ENCODE data around the gene FAM20C. TPM values are rescaled to one million over a fixed set of nuclear protein-coding genes. Genes with fewer than 3 reads are reported as not detected.

The FAM20C gene
- total RNA-seq, 4 donors from 2014 or later: 41.9 to 87.5 (median 73.6) TPM

DNA sequence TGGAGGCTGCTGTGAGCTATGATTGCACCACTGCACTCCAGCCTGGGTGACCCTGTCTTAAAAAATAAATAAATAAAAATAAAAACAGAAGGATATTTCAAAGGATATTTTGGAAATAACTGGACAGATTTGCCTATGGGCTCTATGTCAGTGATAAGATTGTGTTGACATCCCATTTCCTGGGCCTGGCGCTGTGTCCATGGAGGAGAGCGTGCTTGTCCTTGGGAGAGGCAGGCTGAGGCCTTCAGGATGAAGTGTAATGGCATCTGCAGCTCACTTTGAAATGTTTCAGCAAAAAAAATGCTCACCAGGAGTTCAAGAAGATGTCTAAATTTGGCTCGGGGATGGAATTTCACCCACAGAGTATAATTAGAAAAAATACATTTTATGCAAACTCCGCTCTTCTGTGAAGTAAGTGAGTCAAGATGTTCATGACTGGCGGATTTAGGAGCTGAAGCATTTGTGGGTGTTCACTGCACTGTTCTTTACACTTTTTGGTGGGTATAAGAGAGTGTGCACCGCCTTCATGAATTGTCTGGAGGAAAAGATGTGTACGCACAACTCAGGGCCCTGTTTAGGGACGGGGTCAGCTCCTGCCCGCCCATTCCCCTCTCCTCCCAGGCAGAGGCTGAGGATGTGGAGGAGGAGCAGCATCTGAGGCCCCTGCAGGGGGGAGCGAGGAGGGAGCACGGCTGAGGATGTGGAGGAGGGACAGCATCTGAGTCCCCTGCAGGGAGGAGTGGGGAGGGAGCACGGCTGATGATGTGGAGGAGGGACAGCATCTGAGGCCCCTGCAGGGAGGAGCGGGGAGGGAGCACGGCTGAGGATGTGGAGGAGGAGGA is 79.1 kb downstream of the FAM20C start:
- no peak for ATAC-seq
- H3K4me1 ChIP-seq: no peaks in the 10 kb centered on the region
- H3K27me3 ChIP-seq: peaks cover 36% of the 10 kb centered on the region
- H3K27ac ChIP-seq: no peak overlapping the region
- 82 to 88% methylated on average over 8 to 12 of the region's 14 CpGs for WGBS, 2 donors (ENCODE audit: low coverage in 1 of 2)
- no peak for TF ChIP-seq EP300 (IDR thresholded peaks at IDR 0.05)
- no peak for TF ChIP-seq POLR2A (IDR thresholded peaks at IDR 0.05)
- no peak for TF ChIP-seq POLR2AphosphoS5 (IDR thresholded peaks at IDR 0.05)
- TF ChIP-seq CTCF (IDR thresholded peaks at IDR 0.05): no peak
- H3K36me3 ChIP-seq: no peaks in the 10 kb centered on the region
- no peak overlapping the region for H3K4me3 ChIP-seq
- H3K9me3 ChIP-seq: peaks cover 0 to 20% (median 0%) of the 10 kb centered on the region in 3 donors

GRCh38 chr7:272108-272615 is 79.8 kb downstream of the FAM20C start:
- Histone ChIP-seq H3K27me3 (peaks cover 39% of the 10 kb centered on the region), H3K27ac (no peak overlapping the region), H3K36me3 (no peaks in the 10 kb centered on the region), H3K4me3 (no peak overlapping the region), H3K4me1 (no peaks in the 10 kb centered on the region), H3K9me3 (peaks cover 0 to 20% (median 0%) of the 10 kb centered on the region in 3 donors)
- WGBS, 2 donors (ENCODE audit: low coverage in 1 of 2): 80 to 85% methylated on average over 8 to 12 of the region's 18 CpGs
- no peak for ATAC-seq
- TF ChIP-seq POLR2A (IDR thresholded peaks at IDR 0.05) (no peak), CTCF (IDR thresholded peaks at IDR 0.05) (no peak), POLR2AphosphoS5 (IDR thresholded peaks at IDR 0.05) (no peak), EP300 (IDR thresholded peaks at IDR 0.05) (no peak)

GRCh38 chr7:272631-273030 is 80.3 kb downstream of the FAM20C start:
- Histone ChIP-seq H3K27me3 (peaks cover 39% of the 10 kb centered on the region), H3K27ac (no peak overlapping the region), H3K4me3 (no peak overlapping the region), H3K4me1 (no peaks in the 10 kb centered on the region), H3K9me3 (peaks cover 0 to 20% (median 0%) of the 10 kb centered on the region in 3 donors), H3K36me3 (no peaks in the 10 kb centered on the region)
- WGBS, 2 donors (ENCODE audit: low coverage in 1 of 2): 67 to 81% methylated on average over 7 to 11 of the region's 14 CpGs
- TF ChIP-seq POLR2AphosphoS5 (IDR thresholded peaks at IDR 0.05): no peak
- TF ChIP-seq POLR2A (IDR thresholded peaks at IDR 0.05): no peak
- TF ChIP-seq CTCF (IDR thresholded peaks at IDR 0.05): no peak
- TF ChIP-seq EP300 (IDR thresholded peaks at IDR 0.05): no peak
- no peak for ATAC-seq

GRCh38 chr7:273327-273726 is 81.0 kb downstream of the FAM20C start:
- Histone ChIP-seq H3K36me3 (no peaks in the 10 kb centered on the region), H3K27ac (no peak overlapping the region), H3K4me1 (no peaks in the 10 kb centered on the region), H3K4me3 (no peak overlapping the region), H3K27me3 (peaks cover 39% of the 10 kb centered on the region), H3K9me3 (peaks cover 0 to 20% (median 0%) of the 10 kb centered on the region in 3 donors)
- WGBS, 2 donors (ENCODE audit: low coverage in 1 of 2): 91 to 94% methylated on average over 7 of the region's 7 CpGs
- no peak for ATAC-seq
- TF ChIP-seq POLR2AphosphoS5 (IDR thresholded peaks at IDR 0.05): no peak

- H3K9me3 ChIP-seq: peaks cover 0 to 20% (median 0%) of the 10 kb centered on the region in 3 donors
- no peak for TF ChIP-seq POLR2AphosphoS5 (IDR thresholded peaks at IDR 0.05)
- no peak for TF ChIP-seq EP300 (IDR thresholded peaks at IDR 0.05)
- peaks cover 33% of the 10 kb centered on the region for H3K27me3 ChIP-seq
- H3K36me3 ChIP-seq: no peaks in the 10 kb centered on the region
- ATAC-seq: no peak
- H3K4me3 ChIP-seq: no peak overlapping the region
- H3K27ac ChIP-seq: no peak overlapping the region
- H3K4me1 ChIP-seq: no peaks in the 10 kb centered on the region
- 47 to 48% methylated on average over 2 of the region's 2 CpGs for WGBS, 2 donors (ENCODE audit: low coverage in 1 of 2)
Observed at GRCh38 chr7:274266-274665, 81.9 kb downstream of the FAM20C start.

Measured in gastroesophageal sphincter (tissue), 4 donors.